Uterus (tissue), 2 donors: ENCODE results near the gene LDHA.

Experiments
- CTCF ChIP-seq, 4 experiments: fragments of 200-600 bp in 2 of 4; fragments of 450-650 bp in 2 of 4; sonication (generic) in 2 of 4; IDR thresholded peaks; one replicate each; pipeline ENCODE4 v1.5.1; 2016 to 2019; ENCODE audit warnings: antibody characterized with exemption in 4 of 4, mild to moderate bottlenecking in 2 of 4, moderate library complexity in 1 of 4
- POLR2A ChIP-seq, 2 donors: fragments of 450-650 bp; IDR thresholded peaks; one replicate each; pipeline ENCODE4 v1.6.1; 2016; ENCODE audit warnings: antibody characterized with exemption in 2 of 2, mild to moderate bottlenecking in 1 of 2, moderate library complexity in 1 of 2

DNA sequence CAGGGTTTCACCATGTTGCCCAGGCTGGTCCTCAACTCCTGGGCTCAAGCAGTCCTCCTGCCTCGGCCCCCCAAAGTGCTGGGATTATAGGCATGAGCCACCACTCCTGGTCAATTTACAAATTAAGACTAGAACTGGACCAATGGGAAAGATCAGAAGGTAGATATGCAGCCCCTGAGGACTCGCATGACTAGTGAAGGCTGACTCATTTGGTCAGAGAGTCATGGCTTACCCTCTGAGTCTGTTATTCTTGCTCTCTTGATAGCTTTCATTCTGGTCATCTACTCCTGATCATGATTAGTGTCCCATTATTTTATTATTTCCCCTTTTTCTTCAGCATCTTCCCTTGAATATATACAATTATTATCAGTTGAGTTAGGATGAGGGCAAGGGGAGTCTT, 58.6 kb downstream of the LDHA start:
- TF ChIP-seq CTCF (IDR thresholded peaks at IDR 0.05): no peak
- no peak for TF ChIP-seq POLR2A (IDR thresholded peaks at IDR 0.05)
